ENCODE measurements around the gene PACRG. TPM values are rescaled to one million over a fixed set of nuclear protein-coding genes. Genes with fewer than 3 reads are reported as not detected.

The PACRG gene
- total and polyA plus RNA-seq, 2 of the 13 experiments (the other 11 are each of a cell fraction or from before 2014, with no cell fraction given) = 0.13 TPM; not detected in 1

GRCh38 chr6:162942866-162943265 lies 215.1 kb downstream of the PACRG start (continued):
- TF ChIP-seq HMG20B (CRISPR knock-in tag; conservative IDR thresholded peaks at IDR 0.05) = no peak
- TF ChIP-seq STAT5B (CRISPR knock-in tag; IDR thresholded peaks at IDR 0.05) = no peak
- no peak for TF ChIP-seq ZBTB25 (CRISPR knock-in tag; IDR thresholded peaks at IDR 0.05)
- no peak for TF ChIP-seq SOX13 (IDR thresholded peaks at IDR 0.05)
- TF ChIP-seq SOX13 (CRISPR knock-in tag; conservative IDR thresholded peaks at IDR 0.05 in 1 of 2, IDR thresholded peaks at IDR 0.05 in 1 of 2) = no peak
- TF ChIP-seq NR3C1 (CRISPR knock-in tag; IDR thresholded peaks at IDR 0.05) = no peak
- TF ChIP-seq FOXA1 (IDR thresholded peaks at IDR 0.05) = no peak
- no peak for TF ChIP-seq FOXA1 (CRISPR knock-in tag; IDR thresholded peaks at IDR 0.05)

GRCh38 chr6:162943369-162943768 lies 215.6 kb downstream of the PACRG start:
- no peak for ATAC-seq
- peaks cover 80% of the 10 kb centered on the region for H3K9me3 ChIP-seq (ENCODE audit: low read length)
- H3K4me1 ChIP-seq (ENCODE audit: insufficient read depth, low read length) = no peaks in the 10 kb centered on the region
- in situ Hi-C loops (cut with HindIII; ENCODE audit: extremely low pct_ligation_motif_present, low pct_unique_long_range_greater_than_20kb) = no loop called here
- no peak overlapping the region for H2AFZ ChIP-seq (ENCODE audit: low read length)
- no peak overlapping the region for H3K4me2 ChIP-seq (ENCODE audit: low read depth, low read length)
- no peak for FAIRE-seq
- no peaks in the 10 kb centered on the region for H3K27me3 ChIP-seq (ENCODE audit: control insufficient read depth in 1 of 2, insufficient read depth in 2 of 2, low read length in 2 of 2)
- H3K27ac ChIP-seq (ENCODE audit: extremely low read length, insufficient read depth, low read length) = no peak overlapping the region
- intact Hi-C loops (cut with micrococcal nuclease; ENCODE audit: unreplicated experiment) = no loop called here
- DNase-seq (ENCODE audit: low spot score) = no peak
- H3K4me3 ChIP-seq (replicated peaks in 1 of 3; ENCODE audit: insufficient read depth in 1 of 3, low read depth in 2 of 3, low read length in 3 of 3) = no peak overlapping the region
- no peaks in the 10 kb centered on the region; the same call in 1 of the 2 replicates for H4K20me1 ChIP-seq (ENCODE audit: insufficient read depth, low read length)
- POLR2A ChIA-PET = no interaction called here
- BruUV-seq (replicated peaks) = no TSS peak
- CTCF ChIA-PET (ENCODE audit: low intra/inter-chr PET ratio, low total read pairs) = no interaction called here
- 86% methylated on average over 3 of the region's 5 CpGs for WGBS (ENCODE audit: low lambda C conversion rate)
- H3K79me2 ChIP-seq (ENCODE audit: insufficient read depth, low read length) = no peaks in the 10 kb centered on the region
- no peaks in the 10 kb centered on the region for H3K36me3 ChIP-seq (replicated peaks in 1 of 2; ENCODE audit: control insufficient read depth in 1 of 2, insufficient read depth in 2 of 2, low read length in 2 of 2)
- H3K9ac ChIP-seq (ENCODE audit: insufficient read depth, low read depth, low read length) = no peak overlapping the region
- no peak for TF ChIP-seq ZNF317 (CRISPR knock-in tag; IDR thresholded peaks at IDR 0.05)
- TF ChIP-seq TRIM22 (IDR thresholded peaks at IDR 0.05) = no peak
- no peak for TF ChIP-seq SIX1 (CRISPR knock-in tag; IDR thresholded peaks at IDR 0.05; ENCODE audit: borderline replicate concordance)
- TF ChIP-seq RNF219 (CRISPR knock-in tag; IDR thresholded peaks at IDR 0.05) = no peak
- TF ChIP-seq HNRNPLL (IDR thresholded peaks at IDR 0.05; ENCODE audit: low read depth, low read length, poor library complexity, severe bottlenecking) = no peak
- TF ChIP-seq ZFP41 (CRISPR knock-in tag; IDR thresholded peaks at IDR 0.05; ENCODE audit: borderline replicate concordance) = no peak
- TF ChIP-seq CENPT (CRISPR knock-in tag; IDR thresholded peaks at IDR 0.05; ENCODE audit: low read depth) = no peak
- TF ChIP-seq GTF2F1 (IDR thresholded peaks at IDR 0.05; ENCODE audit: low read length) = no peak
- no peak for TF ChIP-seq ZNF749 (CRISPR knock-in tag; IDR thresholded peaks at IDR 0.05; ENCODE audit: borderline replicate concordance)
- TF ChIP-seq ZNF607 (CRISPR knock-in tag; IDR thresholded peaks at IDR 0.05; ENCODE audit: borderline replicate concordance) = no peak
- no peak for TF ChIP-seq ATF3 (CRISPR knock-in tag; IDR thresholded peaks at IDR 0.05)
- TF ChIP-seq PAWR (CRISPR knock-in tag; IDR thresholded peaks at IDR 0.05; ENCODE audit: borderline replicate concordance) = no peak
